NCI-H2227 (cell line): Measurements from ENCODE around the gene AFAP1L2.

Experiments
- DNase-seq: peaks from one replicate; lab custom pipeline; 2025; ENCODE audit not compliant: unreplicated experiment; lab: John Stamatoyannopoulos, UW

The AFAP1L2 gene

GRCh38 chr10:114404171-114405010 is at the start of gene AFAP1L2:
Gene AFAP1L2 (minus strand): TSS chr10:114404502. CDS start chr10:114404455, 47 bp downstream.
- DNase-seq, result no peak

GRCh38 chr10:114453576-114453975 is 49.3 kb upstream of the AFAP1L2 start:
- DNase-seq, result no peak

GRCh38 chr10:114448897-114449296 is 44.6 kb upstream of the AFAP1L2 start:
- no peak for DNase-seq

- DNase-seq, result no peak
These were observed 41.0 kb upstream of the AFAP1L2 start for GRCh38 chr10:114445332-114445731.

GRCh38 chr10:114444819-114445218 is 40.5 kb upstream of the AFAP1L2 start:
- DNase-seq, result no peak

GRCh38 chr10:114442091-114442630 is 37.9 kb upstream of the AFAP1L2 start:
- no peak for DNase-seq

- no peak for DNase-seq
These were observed 36.8 kb upstream of the AFAP1L2 start for GRCh38 chr10:114441107-114441506.

- DNase-seq, result no peak
These were observed 33.4 kb upstream of the AFAP1L2 start for GRCh38 chr10:114437473-114438292.

GRCh38 chr10:114436941-114437340 is 32.6 kb upstream of the AFAP1L2 start:
- DNase-seq, result no peak

- DNase-seq, result no peak
These were observed 28.3 kb upstream of the AFAP1L2 start for GRCh38 chr10:114432566-114433093.

GRCh38 chr10:114431414-114432135 is 27.3 kb upstream of the AFAP1L2 start:
- DNase-seq, result no peak

- DNase-seq, result no peak
These were observed 26.5 kb upstream of the AFAP1L2 start for GRCh38 chr10:114430688-114431413.

- DNase-seq, result no peak
These were observed 25.5 kb upstream of the AFAP1L2 start for GRCh38 chr10:114429581-114430335.

GRCh38 chr10:114427124-114427852 is 23.0 kb upstream of the AFAP1L2 start:
- DNase-seq, result no peak

- no peak for DNase-seq
These were observed 22.2 kb upstream of the AFAP1L2 start for GRCh38 chr10:114426476-114426875.

GRCh38 chr10:114420811-114421485 is 16.6 kb upstream of the AFAP1L2 start:
- DNase-seq, result no peak

GRCh38 chr10:114418109-114418508 is 13.8 kb upstream of the AFAP1L2 start:
- no peak for DNase-seq
